H7 (cell line): ENCODE measurements around the gene NRG2. TPM values are rescaled to one million over a fixed set of nuclear protein-coding genes. Genes with fewer than 3 reads are reported as not detected.

Experiments
- DNase-seq: peaks from one replicate; pipeline ENCODE4 v3.0.0; 2012
- H3K27me3 ChIP-seq: 2 replicates; pipeline ENCODE4 v1.6.0; 2011; ENCODE audit warnings: mild to moderate bottlenecking, low read length; ENCODE audit not compliant: control insufficient read depth, insufficient read depth
- H3K36me3 ChIP-seq: replicated peaks from 2 replicates; pipeline ENCODE4 v1.5.1; 2011; ENCODE audit warnings: low read length; ENCODE audit not compliant: control insufficient read depth, insufficient read depth
- H3K4me3 ChIP-seq: 2 replicates; pipeline ENCODE4 v1.5.1; 2011; ENCODE audit warnings: low read depth, mild to moderate bottlenecking, control low read depth, low read length, moderate library complexity; ENCODE audit not compliant: insufficient read depth
- total RNA-seq: library from RNA; depleted of rRNA; stranded (reverse); fragments of >200 nt; shearing (Covaris generic); gene quantifications from 2 replicates; pipeline ENCODE4 v1.2.3, GENCODE V29; 2014

NRG2 gene
- total RNA-seq, 1 experiment from 2014 or later, result 0.24 TPM

GRCh38 chr5:139964266-139964993 lies 78.7 kb downstream of the NRG2 start:
- DNase-seq, result peak; percentile 5
- peaks cover 2% of the 10 kb centered on the region; the same call in 1 of the 2 replicates for H3K27me3 ChIP-seq

DNA sequence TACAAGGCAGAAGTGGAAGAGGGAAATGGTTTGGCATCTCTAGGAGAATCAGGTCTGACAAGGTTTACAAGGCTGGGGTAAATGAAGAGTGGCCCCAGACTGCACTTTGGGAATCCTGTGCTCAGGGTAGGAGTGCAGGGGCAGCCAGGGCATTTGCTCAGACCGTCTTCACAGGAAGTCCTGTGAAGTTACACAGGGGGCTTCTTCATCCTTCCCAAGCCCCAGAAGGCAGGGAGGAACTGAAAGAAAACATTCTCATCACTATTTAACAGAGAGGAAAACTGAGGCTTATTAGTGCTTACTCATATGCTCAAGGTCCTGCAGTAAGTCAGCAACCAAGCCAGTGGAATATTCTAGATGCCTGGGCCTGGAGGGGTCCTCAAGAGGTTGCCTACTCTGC lies 80.7 kb downstream of the NRG2 start:
- no peaks in the 10 kb centered on the region for H3K36me3 ChIP-seq
- peaks cover 2% of the 10 kb centered on the region; the same call in 1 of the 2 replicates for H3K27me3 ChIP-seq
- no peak overlapping the region for H3K4me3 ChIP-seq
- DNase-seq, result peak; percentile 7

More at GRCh38 chr5:139964266-139964993, 78.7 kb downstream of the NRG2 start:
- Histone ChIP-seq H3K4me3 (no peak overlapping the region), H3K36me3 (no peaks in the 10 kb centered on the region)

DNA sequence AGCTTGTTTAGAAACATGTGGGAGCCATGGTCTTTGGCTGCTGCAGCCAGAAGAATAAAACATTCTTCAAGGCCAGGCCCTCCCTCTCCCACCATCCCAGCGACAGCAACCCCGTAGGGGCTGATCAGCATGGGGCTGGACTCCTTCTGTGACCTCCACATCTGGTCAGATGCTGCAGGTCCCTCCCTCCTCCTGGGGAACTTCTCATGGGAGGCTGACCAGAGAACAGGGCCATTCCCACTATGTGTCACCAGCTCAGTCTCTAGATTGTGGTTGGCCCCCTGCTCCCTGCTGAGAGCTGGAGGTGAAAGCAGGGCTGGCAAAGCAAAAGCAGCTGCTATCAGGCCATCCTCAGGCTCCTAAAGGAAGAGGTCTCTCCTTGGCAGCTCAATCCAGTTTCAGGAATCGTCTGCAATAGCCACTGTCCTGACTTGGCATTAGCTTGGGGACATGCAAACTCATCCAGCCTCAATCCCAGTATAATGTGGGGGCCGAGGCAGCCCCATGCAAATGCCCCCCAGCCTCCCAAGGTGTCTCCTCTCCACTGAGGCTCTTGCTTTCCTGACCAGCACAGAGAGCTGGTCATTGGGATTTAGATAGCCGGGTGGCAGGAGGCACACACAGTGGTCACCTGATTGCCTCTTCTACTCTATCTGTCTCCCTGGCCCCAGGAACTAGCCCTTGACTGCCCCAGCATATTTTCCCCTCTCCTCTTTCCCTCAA lies 81.5 kb downstream of the NRG2 start:
- Histone ChIP-seq H3K4me3 (no peak overlapping the region), H3K27me3 (peaks cover 2% of the 10 kb centered on the region; the same call in 1 of the 2 replicates), H3K36me3 (no peaks in the 10 kb centered on the region)
- DNase-seq, result no peak

- peak; percentile 18 for DNase-seq
- no peak overlapping the region for H3K4me3 ChIP-seq
- H3K36me3 ChIP-seq, result no peaks in the 10 kb centered on the region
- H3K27me3 ChIP-seq, result peaks cover 2% of the 10 kb centered on the region; the same call in 1 of the 2 replicates
Measured at GRCh38 chr5:139960723-139961383, 82.2 kb downstream of the NRG2 start.

DNA sequence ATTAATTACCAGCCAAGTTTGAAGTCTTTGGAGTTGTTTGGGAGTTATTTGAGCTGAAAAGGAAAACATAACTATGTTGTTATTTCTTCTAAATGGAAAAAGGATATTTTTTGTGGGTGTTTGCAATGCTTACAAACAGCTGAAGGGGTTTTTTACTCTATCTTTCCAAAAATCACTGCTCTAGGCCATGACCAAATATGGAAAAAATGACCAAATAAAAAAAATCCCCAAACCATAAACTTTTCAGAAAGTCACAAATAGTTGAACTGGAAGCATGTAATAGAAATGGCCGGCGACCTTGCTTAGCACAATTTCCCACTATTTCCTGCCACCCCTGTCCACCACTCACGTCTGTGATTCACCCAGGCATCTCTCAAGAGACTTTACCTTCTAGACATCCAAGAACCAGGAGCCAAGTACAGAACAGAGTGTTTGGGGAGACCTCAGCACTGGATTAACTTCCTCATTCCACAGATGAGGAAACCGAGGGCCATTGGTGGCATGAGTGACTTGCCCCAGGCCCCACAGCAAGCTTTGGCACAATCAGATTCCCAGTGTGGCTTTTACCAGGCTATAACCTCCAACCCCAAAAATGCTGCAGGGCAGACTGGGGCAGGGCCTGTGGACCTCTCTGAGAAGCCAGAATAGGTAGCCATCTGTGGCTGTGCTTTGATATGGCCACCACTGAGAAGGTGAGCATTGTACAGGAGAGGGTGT lies 84.5 kb downstream of the NRG2 start:
- Histone ChIP-seq H3K27me3 (peaks cover 4% of the 10 kb centered on the region; the same call in 1 of the 2 replicates), H3K4me3 (no peak overlapping the region), H3K36me3 (no peaks in the 10 kb centered on the region)
- peak; percentile 2 for DNase-seq

GRCh38 chr5:139956342-139956741 lies 86.8 kb downstream of the NRG2 start:
- DNase-seq, result peak; percentile 2
- H3K27me3 ChIP-seq, result 0 out of 2 replicates have a peak, but pooled peaks cover 2% of the 10 kb centered on the region
- no peak overlapping the region for H3K4me3 ChIP-seq
- no peaks in the 10 kb centered on the region for H3K36me3 ChIP-seq

DNA sequence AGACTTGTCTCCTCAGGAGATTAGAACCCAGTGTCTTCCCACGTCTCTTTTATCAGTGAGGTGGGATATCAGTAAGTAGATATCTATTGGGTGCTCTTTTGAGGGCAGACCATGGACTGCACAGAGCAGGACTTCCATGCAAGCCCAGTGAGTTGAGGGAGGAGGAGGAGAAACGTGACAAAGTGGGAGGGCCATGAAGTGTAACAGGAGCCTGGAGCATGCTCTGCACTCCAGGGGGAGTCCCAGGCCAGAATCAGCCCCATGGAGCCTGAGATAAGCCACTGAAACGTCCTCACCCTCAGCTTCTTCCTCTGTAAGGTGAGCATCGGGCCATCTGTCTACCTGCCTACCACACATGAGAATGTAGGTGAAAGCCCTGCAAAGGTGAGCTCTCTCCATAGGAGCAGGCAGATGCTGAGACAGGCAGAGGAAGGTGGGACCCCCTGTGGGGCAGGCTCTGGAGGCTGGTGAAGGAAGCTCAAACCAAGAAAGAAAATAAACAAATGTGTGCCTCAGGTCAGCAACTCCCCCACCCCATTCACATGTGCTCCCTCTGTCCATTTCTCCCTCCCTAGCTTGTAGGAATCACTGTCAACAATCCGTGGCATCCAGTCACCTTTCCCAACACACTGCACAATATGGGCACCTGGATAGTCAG lies 87.4 kb downstream of the NRG2 start:
- DNase-seq, result peak; percentile 63
- Histone ChIP-seq H3K27me3 (0 out of 2 replicates have a peak, but pooled peaks cover 4% of the 10 kb centered on the region), H3K36me3 (no peaks in the 10 kb centered on the region), H3K4me3 (no peak overlapping the region)

GRCh38 chr5:139955053-139955605 lies 88.0 kb downstream of the NRG2 start:
- DNase-seq, result peak; percentile 65
- no peak overlapping the region for H3K4me3 ChIP-seq
- H3K27me3 ChIP-seq, result 0 out of 2 replicates have a peak, but pooled peaks cover 4% of the 10 kb centered on the region
- H3K36me3 ChIP-seq, result no peaks in the 10 kb centered on the region

GRCh38 chr5:139954462-139954861 lies 88.6 kb downstream of the NRG2 start:
- Histone ChIP-seq H3K36me3 (no peaks in the 10 kb centered on the region), H3K4me3 (no peak overlapping the region), H3K27me3 (0 out of 2 replicates have a peak, but pooled peaks cover 4% of the 10 kb centered on the region)
- DNase-seq, result peak; percentile 19

- H3K27me3 ChIP-seq, result 0 out of 2 replicates have a peak, but pooled peaks cover 4% of the 10 kb centered on the region
Measured at GRCh38 chr5:139954022-139954421, 89.1 kb downstream of the NRG2 start.

DNA sequence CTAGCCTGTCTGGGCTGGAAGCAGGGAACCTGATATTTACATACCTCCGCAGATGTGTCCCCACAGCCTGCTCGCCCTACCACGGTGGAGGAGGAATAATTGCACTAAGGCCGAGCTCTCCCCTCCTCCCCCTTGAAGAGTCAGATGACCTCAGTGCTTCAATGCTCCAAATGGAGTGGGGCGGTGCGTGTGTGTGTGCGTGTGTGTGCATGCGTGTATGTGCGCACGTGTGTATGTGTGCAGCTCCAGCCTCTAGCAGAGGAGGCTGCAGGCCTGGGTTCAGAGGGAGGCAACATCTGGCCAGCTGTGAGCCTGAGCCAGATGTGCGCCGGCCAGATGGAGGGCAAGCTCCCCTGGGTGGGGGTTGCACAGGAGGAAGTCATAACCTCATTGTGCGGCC lies 90.5 kb downstream of the NRG2 start:
- Histone ChIP-seq H3K27me3 (0 out of 2 replicates have a peak, but pooled peaks cover 4% of the 10 kb centered on the region), H3K36me3 (no peaks in the 10 kb centered on the region), H3K4me3 (no peak overlapping the region)
- DNase-seq, result no peak

More at GRCh38 chr5:139954022-139954421, 89.1 kb downstream of the NRG2 start:
- DNase-seq, result peak; percentile 22
- H3K36me3 ChIP-seq, result no peaks in the 10 kb centered on the region
- H3K4me3 ChIP-seq, result no peak overlapping the region

DNA sequence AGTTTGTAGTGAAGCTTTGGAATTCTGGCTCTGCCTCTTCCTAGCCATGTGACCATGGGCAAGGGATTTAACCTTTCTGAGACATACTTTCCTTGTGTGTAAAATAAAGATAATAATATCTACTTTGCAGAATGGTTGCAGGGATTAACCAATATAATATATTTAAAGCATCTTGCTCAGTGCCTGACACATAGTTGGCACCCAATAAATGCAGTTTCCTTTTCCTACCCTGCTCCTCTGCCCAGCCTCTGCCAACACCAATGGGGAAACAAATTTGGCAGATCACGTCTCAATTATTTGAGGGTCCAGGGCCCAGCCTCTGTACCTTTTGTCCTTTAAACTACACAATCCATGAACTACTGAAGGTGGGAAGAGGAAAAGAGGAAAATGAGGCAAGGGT lies 91.1 kb downstream of the NRG2 start:
- no peak for DNase-seq
- no peaks in the 10 kb centered on the region for H3K36me3 ChIP-seq
- H3K4me3 ChIP-seq, result no peak overlapping the region

DNA sequence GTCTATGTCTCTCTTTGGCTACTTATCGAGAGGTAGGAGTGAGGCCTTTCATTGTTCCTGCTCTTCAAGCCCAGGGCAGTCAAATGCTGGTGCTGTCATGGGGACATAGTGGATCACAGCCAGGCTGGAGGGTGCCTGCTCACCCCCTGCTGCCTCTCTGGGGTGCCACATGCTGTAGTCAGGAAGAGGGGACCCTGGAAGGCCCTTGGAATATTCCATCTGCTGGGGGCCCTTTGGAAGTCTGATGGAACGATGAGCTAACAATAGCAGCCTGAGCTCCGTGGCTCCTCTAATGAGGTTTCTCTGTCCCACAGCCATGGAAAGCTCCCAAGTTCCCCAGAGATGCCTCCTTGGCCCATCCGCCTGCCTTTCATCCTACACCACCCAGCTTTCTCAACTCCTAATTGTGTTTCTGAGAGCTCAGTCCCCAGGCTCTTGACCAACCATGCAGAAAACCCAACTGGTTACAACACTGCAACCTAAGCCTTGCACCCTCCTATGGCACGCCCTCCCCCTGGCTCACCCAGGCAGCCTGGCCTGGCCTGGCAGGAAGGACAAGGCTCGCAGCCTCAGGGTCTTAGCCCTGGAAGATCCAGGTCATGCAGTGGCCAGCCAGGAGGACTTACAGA lies 91.7 kb downstream of the NRG2 start:
- Histone ChIP-seq H3K4me3 (no peak overlapping the region), H3K27me3 (0 out of 2 replicates have a peak, but pooled peaks cover 4% of the 10 kb centered on the region), H3K36me3 (no peaks in the 10 kb centered on the region)
- peak; percentile 13 for DNase-seq

More for the DNA sequence above, 91.1 kb downstream of the NRG2 start:
- 0 out of 2 replicates have a peak, but pooled peaks cover 4% of the 10 kb centered on the region for H3K27me3 ChIP-seq
